K562 (cell line): Measurements from ENCODE around the gene MFSD12. TPM values are rescaled to one million over a fixed set of nuclear protein-coding genes. Genes with fewer than 3 reads are reported as not detected.

Experiments used
- ARNT ChIP-seq, 2 experiments: fragments of 450-650 bp; IDR thresholded peaks; 2 replicates each; pipeline ENCODE4 v1.6.1; 2016; ENCODE audit warnings: mild to moderate bottlenecking in 1 of 2
- CEBPZ ChIP-seq: fragments of 150-350 bp; IDR thresholded peaks from 2 replicates; pipeline ENCODE4 v1.6.1; 2014; ENCODE audit warnings: low read depth, mild to moderate bottlenecking, low read length, borderline replicate concordance
- ELF4 ChIP-seq: fragments of 450-650 bp; formaldehyde crosslinking; IDR thresholded peaks from 2 replicates; pipeline ENCODE4 v1.4.0; 2022; ENCODE audit warnings: missing genetic modification characterization
- ETV5 ChIP-seq: sonication (generic); formaldehyde crosslinking; IDR thresholded peaks from 2 replicates; pipeline ENCODE4 v1.4.0; 2020; ENCODE audit warnings: low read depth, mild to moderate bottlenecking, missing genetic modification reagents
- GTF3C2 ChIP-seq: IDR thresholded peaks from 3 replicates; pipeline ENCODE4 v1.6.1; 2011; ENCODE audit warnings: borderline replicate concordance, mild to moderate bottlenecking, moderate library complexity; ENCODE audit not compliant: insufficient read length; ENCODE audit errors: extremely low read depth
- HDAC1 ChIP-seq, 2 experiments: fragments of 450-650 bp; IDR thresholded peaks; 2 replicates each; pipeline ENCODE4 v1.6.1; 2016 to 2017; ENCODE audit warnings: inconsistent platforms in 1 of 2, mild to moderate bottlenecking in 1 of 2, moderate library complexity in 1 of 2
- HDAC2 ChIP-seq: fragments of 450-650 bp; IDR thresholded peaks from 2 replicates; pipeline ENCODE4 v1.6.1; 2016; ENCODE audit warnings: mild to moderate bottlenecking
- HDAC6 ChIP-seq: IDR thresholded peaks from 2 replicates; pipeline ENCODE4 v1.6.1; 2012; ENCODE audit warnings: low read depth, mild to moderate bottlenecking, control low read depth, inconsistent platforms, low read length, moderate library complexity
- KDM2B ChIP-seq: fragments of 250-450 bp; sonication (Bioruptor Pico); IDR thresholded peaks from 2 replicates; pipeline ENCODE4 v1.8.0; 2021; ENCODE audit warnings: mild to moderate bottlenecking, moderate library complexity
- MEF2A ChIP-seq: IDR thresholded peaks from 2 replicates; pipeline ENCODE4 v1.6.1; 2011; ENCODE audit warnings: low read depth, mild to moderate bottlenecking, low read length, moderate library complexity; ENCODE audit not compliant: control insufficient read depth
- MTA1 ChIP-seq: fragments of 450-650 bp; IDR thresholded peaks from 2 replicates; pipeline ENCODE4 v1.6.1; 2017; ENCODE audit warnings: borderline replicate concordance
- MTA2 ChIP-seq: fragments of 450-650 bp; IDR thresholded peaks from 2 replicates; pipeline ENCODE4 v1.6.1; 2016; ENCODE audit warnings: low read depth
- NCOA2 ChIP-seq, 2 experiments: fragments of 450-650 bp; IDR thresholded peaks; 2 replicates each; pipeline ENCODE4 v1.6.1; 2018; ENCODE audit warnings: mild to moderate bottlenecking in 2 of 2, moderate library complexity in 1 of 2; ENCODE audit not compliant: partially characterized antibody in 2 of 2
- NCOR1 ChIP-seq: fragments of 450-650 bp; IDR thresholded peaks from 2 replicates; pipeline ENCODE4 v1.6.1; 2016; ENCODE audit warnings: mild to moderate bottlenecking, moderate library complexity
- RNF219 ChIP-seq: fragments of 250-450 bp; sonication (Bioruptor Pico); IDR thresholded peaks from 2 replicates; pipeline ENCODE4 v1.5.0; 2022; ENCODE audit warnings: mild to moderate bottlenecking
- THAP7 ChIP-seq: fragments of 250-450 bp; sonication (Bioruptor Pico); IDR thresholded peaks from 2 replicates; pipeline ENCODE4 v1.5.0; 2021
- WHSC1 ChIP-seq: IDR thresholded peaks from one replicate; pipeline ENCODE4 v1.6.1; 2012; ENCODE audit warnings: low read length, control low read depth, inconsistent platforms
- ZBTB43 ChIP-seq: sonication (generic); formaldehyde crosslinking; IDR thresholded peaks from 2 replicates; pipeline ENCODE4 v1.8.0; 2023; ENCODE audit warnings: mild to moderate bottlenecking, missing genetic modification reagents
- ZNF79 ChIP-seq: fragments of 250-450 bp; sonication (Bioruptor Pico); IDR thresholded peaks from 2 replicates; pipeline ENCODE4 v1.4.0; 2020; ENCODE audit warnings: low read depth, mild to moderate bottlenecking, moderate library complexity
- polyA plus RNA-seq, 8 experiments: library from polyadenylated mRNA; depleted of rRNA in 4 of 8; stranded (reverse) in 5 of 8; unstranded in 3 of 8; fragments of >200 nt; fragmentation: Nextera tagmentation in 2 of 8; fragmentation: Illumina TruSeq in 1 of 8; extraction: Ambion mirVana in 2 of 8; extraction: Trizol in 1 of 8; gene quantifications; 2 replicates each; pipeline versions ENCODE4 v1.2.1 to v1.2.3, GENCODE V29; 2011 to 2014; ENCODE audit warnings: inconsistent platforms in 1 of 8, missing spikeins in 1 of 8
- total RNA-seq, 7 experiments: library from RNA; depleted of rRNA in 6 of 7; stranded (reverse); fragments of >200 nt in 6 of 7; fragmentation: Illumina TruSeq in 2 of 7; extraction: Trizol in 2 of 7; gene quantifications; 2 replicates each; pipeline versions ENCODE4 v1.2.1 to v1.2.3, GENCODE V29; 2011 to 2021; ENCODE audit warnings: low replicate concordance in 1 of 7

The MFSD12 gene
- total and polyA plus RNA-seq, 9 of the 15 experiments (the other 6 are each of a cell fraction or from before 2014, with no cell fraction given): 0.69 to 112 (median 31.8) TPM

- TF ChIP-seq ZNF79 (CRISPR knock-in tag) (no peak), ARNT (IDR thresholded peaks at IDR 0.05) (no peak), ETV5 (CRISPR knock-in tag) (no peak), THAP7 (CRISPR knock-in tag) (no peak), NCOR1 (peak; percentile 61), CEBPZ (no peak), NCOA2 (IDR thresholded peaks at IDR 0.05; ENCODE audit: partially characterized antibody in 2 of 2) (no peak), HDAC6 (no peak), GTF3C2 (no peak), MEF2A (no peak), MTA2 (no peak), WHSC1 (no peak), ZBTB43 (CRISPR knock-in tag) (no peak), MTA1 (0 out of 2 replicates have a peak, but pooled peaks have one; percentile 18), KDM2B (CRISPR knock-in tag) (no peak), RNF219 (CRISPR knock-in tag) (no peak), HDAC2 (peak; percentile 62), ELF4 (CRISPR knock-in tag) (no peak), HDAC1 (IDR thresholded peaks at IDR 0.05) (no peak)
Measured at GRCh38 chr19:3503036-3503572, 54.3 kb downstream of the MFSD12 start (continued).
